ENCODE measurements around the gene NATD1.
A peak's percentile ranks its signal among the peaks of the same experiment; 100 is the strongest.

The NATD1 gene

DNA sequence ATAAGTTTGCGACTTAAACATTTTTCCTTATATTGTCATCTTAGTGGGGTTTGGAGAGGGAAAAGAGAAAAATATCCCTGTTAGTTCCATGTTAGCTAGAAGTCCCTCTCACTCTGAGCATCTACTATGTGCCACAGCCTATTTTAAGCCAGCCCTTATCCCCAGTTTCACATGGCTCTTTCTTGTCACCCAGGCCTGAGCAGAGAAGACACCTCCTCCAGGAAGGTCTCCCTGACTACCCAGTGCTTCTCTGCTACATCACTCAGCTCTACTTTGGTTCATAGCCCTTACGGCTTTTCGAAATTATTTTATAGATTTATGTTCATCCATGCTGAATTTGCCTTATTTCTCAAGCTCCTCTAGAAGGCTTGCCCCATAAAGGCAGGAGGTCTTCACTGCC is 24.1 kb upstream of the NATD1 start:
- no peak for DNase-seq (ENCODE audit: low read depth, low spot score)
- no peak overlapping the region for H3K27ac ChIP-seq

DNA sequence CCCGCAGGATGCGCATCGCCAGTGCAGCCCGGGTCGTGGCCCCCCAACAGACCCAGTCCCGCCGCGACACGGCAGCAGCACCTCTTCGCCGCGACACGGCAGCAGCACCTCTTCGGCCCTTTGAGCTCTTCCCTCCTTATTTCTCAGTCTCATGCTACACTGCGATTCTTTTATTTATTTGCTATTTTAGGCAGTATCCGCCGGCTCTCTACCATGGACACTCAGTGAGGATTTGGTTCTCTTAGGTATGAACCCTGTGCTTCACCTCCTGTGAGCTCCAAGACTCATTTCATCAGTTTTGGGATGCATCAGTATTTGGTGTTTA is 23.0 kb upstream of the NATD1 start:
- DNase-seq (ENCODE audit: low read depth, low spot score) = no peak

DNA sequence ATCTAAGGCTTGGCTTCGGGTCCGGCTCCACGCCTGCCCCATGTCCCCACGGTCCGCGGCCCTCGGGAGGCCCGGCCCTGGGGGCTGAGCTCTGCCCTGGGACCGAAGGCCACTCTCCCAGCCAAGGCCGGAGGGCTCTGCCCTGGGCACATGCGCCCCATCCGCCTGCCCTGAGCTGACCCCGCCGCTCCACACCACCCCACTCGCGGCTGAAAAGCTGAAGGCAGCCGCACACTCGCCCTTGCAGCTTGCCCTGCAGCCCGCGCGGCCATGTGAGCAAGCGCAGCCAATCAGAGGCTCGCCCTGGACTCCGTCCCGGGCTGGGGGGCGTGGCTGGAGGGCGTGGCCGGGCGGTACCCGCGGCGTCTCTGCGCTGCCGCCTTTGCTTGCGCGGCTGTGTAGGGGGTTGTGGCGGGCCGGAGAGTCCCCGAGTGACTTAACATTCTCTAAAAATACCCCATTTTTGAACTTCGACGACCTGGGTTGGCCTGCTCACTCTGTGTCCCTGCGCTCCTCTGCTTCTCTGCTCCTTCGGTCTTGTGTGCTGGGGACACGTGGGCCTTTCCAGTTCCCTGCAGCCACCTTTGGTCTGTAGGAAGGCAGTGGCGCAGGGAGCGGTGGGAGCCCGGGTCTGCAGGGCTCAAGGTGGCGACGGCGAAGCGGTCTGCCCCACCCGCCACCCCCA is 22.5 kb upstream of the NATD1 start:
- H3K27ac ChIP-seq = no peak overlapping the region
- no peak for DNase-seq (ENCODE audit: low read depth, low spot score)

More for the DNA sequence above, 23.0 kb upstream of the NATD1 start:
- no peak overlapping the region for H3K27ac ChIP-seq

DNA sequence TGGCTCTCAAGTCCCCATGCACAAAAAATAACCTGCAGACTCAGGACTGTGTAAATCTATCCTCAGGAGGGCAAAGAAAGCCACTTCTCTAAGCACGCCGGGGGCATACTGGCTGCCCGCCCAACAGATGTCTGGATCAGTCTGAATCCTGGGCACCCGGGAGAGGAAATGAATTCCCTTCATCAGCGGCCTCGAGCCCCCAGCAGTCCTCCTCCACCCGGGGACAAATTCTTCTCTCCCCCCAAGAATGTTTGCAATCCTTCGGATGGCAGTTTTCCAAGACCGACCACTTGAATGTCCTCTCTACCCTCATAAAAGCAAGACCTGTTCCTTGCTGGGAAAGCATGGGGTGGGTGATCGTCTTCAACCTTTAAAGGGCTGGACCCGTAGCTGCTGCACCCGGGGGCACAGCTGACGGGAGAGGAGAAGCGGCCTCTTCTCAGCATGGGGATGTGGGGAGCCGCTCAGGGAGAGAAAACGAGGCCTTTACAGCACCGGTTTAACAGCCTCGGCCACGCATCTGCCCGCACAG is 21.9 kb upstream of the NATD1 start:
- no peak for DNase-seq (ENCODE audit: low read depth, low spot score)
- no peak overlapping the region for H3K27ac ChIP-seq

DNA sequence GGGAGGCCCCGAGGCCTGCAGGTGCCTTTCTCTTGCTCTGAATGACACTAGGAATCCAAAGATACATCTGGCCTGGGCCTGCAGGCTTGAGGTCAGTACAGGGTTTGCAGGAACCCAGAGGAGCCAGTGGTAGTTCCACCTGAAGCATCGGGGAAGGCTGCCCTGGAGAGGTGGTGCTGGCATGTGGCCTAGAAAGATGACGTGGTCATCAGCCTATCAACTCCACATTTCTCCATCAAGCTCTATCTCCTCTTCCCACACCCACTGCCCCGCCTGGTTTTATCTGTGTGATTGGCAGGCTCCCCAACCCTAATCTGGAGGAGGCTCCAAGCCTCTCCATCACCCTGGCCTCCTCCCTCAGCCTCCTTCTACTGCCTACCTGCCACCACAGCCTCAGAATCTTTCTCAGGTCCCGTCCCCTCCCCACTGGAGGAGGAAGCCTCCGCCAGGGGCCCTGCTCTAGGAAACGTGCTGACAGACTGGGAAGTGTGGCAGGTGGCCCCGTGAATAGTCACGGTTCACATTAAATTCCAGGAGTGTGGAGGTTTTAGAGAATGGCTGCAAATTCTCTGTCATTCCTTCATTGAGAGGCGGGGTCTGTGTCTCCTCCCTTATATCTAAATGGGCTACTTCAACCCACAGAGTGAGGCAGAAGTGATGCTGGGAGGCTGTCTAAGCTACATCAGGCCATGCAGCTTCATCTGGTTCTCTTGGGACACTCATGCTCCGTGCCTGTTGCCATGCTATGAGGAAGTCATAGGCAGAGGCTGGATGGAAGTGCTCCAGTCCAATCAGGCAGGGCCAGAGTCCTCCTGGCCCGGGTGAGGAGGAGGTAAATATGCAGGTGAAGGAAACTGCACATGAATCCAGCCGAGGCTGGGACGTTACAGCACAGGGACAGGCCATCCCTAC is 19.9 kb upstream of the NATD1 start:
- no peak overlapping the region for H3K27ac ChIP-seq
- no peak for DNase-seq (ENCODE audit: low read depth, low spot score)

DNA sequence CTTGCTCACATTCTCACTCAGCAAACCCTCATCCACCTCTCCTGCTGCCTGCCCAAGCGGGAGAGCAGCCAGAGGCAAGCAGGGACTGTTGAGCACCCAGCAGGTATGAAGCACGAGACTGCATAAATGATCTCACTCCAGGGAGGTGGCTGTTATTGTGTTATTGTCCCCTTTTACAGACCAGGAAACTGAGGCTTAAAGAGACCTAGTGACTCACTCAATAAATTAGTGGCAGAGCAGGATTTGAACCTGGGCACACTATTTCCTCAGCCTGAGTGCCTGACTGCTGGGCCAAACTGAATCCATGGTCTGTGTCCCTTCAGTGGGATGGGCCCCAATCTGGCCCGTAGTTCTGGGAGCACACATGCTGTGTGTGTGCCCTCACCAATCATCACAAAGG is 19.0 kb upstream of the NATD1 start:
- H3K27ac ChIP-seq = no peak overlapping the region
- no peak for DNase-seq (ENCODE audit: low read depth, low spot score)

DNA sequence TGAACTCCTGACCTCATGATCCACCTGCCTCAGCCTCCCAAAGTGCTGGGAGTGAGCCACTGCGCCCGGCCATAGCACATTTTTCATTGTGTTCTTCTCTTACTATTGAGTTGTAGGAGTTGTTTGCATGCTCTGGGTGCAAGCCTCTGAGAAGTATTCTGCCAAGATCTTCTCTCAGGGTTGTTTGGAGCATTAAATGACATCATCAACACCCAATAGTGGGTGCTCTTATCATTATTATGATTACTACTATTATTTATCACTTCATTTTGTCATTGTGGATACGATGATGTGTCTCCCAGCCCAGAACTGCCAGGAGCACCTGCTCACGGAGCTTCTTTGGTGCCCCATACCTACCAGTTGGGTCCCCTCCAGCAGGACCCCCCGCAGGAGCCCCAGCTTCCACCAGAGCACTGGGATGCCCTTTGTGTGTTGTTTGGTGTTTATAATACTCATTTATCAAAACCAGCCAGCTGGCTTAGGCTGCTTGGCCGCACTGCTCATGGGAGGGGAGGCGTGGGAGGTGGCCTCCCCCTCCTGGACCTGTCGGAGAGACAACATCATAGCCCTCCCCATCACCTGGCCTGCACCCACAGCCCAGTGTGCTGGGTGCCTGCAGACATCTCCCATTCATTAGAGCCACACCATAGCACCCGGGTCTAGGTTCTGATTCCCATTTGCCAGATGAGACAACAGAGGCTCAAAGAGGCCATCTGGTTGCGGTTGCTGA is 18.4 kb upstream of the NATD1 start:
- no peak overlapping the region for H3K27ac ChIP-seq
- no peak for DNase-seq (ENCODE audit: low read depth, low spot score)

DNA sequence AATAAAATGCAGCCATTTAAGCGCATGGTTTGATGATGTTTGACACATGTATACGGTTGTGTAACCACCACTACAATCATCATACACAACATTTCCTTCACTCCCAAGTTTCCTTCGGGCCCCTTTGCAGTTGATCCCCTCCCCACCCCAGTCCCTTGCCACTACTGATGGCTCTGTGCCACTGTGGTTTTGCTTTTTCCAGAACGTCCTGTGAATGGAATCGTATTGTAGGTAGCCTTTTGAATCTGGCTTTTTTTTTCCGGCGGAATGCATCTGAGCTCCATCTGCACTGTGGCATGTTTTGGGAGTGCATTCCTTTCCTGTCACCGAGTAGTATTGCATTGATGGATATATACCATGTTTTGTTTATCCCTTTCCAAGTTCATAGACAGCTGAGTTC is 16.2 kb upstream of the NATD1 start:
- DNase-seq (ENCODE audit: low read depth, low spot score) = no peak
- no peak overlapping the region for H3K27ac ChIP-seq

DNA sequence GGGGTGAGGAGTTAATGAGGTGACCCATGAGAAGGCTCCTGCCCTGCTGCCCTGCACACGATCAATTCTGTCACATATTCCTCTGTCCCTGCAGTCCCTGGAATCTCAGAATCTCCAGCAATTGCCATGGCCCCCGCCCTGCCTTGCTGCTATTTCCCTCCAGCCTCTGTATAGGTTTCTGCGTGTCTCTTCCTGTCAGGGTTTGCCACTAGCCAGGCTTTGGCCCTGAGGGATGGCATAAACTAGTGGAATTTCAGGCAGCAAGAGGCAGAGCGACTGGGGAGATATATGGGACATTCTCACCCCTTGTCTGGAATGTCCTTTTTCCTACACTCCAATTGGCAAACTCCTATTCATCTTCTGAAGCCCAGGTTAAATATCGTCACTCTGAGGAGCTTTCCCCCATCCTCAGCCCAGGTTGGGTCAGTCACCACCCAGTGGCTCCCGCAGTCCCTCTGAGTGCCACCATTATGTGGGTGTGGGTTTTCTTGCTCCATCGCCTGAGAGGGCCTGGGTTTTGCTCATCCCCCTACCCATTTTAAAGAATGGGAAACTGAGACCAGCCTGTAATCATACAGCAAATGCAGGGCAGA is 15.5 kb upstream of the NATD1 start:
- no peak overlapping the region for H3K27ac ChIP-seq
- DNase-seq (ENCODE audit: low read depth, low spot score) = no peak

DNA sequence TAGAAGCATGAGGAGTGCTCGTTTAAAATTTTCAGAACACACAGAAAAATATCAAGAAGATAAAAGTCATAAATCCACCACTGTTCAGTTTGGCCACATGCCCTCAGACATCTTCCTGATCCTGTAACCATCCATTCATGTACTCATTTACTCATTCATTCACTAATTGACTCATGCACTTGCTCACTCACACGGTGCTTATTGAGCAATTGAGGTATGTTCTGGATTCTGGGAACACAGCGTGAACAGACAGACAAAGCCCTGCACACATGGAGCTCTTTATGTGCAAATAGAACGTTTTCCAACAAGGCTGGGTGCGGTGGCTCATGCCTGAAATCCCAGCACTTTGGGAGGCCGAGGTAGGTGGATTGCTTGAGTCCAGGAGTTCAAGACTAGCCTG is 10.2 kb upstream of the NATD1 start:
- peak; percentile 85 for DNase-seq (ENCODE audit: low read depth, low spot score)
- peak overlapping the region; percentile 32 for H3K27ac ChIP-seq

DNA sequence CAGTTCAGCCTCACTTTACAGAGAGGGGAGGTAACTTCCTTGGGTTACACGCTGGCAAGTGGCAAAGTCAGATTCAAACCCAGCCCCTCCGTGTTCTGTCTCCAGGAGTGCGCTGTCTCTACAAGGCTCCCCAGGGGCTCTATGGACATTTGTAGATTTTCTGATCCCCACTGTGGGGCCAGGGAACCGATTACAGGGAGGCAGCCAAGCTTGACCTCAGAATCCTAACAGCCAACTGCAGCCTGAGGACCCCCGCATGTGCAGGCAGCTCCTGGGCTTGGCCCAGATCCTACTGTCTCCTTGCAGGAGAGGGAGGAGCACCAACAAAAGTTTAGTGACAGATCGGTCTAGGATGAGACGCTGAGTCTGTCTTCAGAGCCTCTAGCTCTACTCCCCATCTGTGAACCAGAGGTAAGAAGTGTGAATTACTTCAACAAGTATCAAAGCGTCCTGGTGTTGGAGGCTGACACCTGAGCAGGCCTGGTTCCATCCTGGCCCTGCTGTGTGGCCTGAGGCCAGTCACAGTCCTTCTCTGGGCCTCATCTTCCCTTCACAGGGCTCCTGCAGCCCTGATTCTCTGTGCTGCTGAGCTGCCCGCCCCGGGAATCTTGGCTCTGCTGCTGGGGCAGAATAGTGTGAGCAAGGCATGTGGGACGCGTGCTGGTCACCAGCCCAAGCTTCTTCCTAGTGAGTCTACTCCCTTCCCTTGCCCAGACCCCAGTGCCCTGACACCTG is 9.2 kb upstream of the NATD1 start:
- H3K27ac ChIP-seq = no peak overlapping the region
- DNase-seq (ENCODE audit: low read depth, low spot score) = no peak

DNA sequence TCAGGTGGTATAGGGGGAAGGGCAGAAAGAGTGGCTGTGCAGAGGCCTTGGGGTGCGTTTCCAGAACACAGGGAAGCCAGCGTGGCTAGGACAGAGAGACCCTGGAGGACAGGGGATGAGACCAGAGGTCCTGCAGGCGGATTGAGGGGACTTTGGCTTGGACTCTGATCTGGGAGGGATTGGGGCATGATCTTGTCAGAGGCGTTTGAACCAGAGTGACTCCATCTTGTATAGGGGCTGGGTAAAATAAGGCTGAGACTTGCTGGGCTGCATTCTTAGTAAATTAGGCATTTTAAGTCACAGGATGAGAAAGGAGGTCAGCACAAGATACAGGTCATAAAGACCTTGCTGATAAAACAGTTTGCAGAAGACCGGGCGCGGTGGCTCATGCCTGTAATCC is 5.4 kb upstream of the NATD1 start:
- no peak overlapping the region for H3K27ac ChIP-seq
- no peak for DNase-seq (ENCODE audit: low read depth, low spot score)

DNA sequence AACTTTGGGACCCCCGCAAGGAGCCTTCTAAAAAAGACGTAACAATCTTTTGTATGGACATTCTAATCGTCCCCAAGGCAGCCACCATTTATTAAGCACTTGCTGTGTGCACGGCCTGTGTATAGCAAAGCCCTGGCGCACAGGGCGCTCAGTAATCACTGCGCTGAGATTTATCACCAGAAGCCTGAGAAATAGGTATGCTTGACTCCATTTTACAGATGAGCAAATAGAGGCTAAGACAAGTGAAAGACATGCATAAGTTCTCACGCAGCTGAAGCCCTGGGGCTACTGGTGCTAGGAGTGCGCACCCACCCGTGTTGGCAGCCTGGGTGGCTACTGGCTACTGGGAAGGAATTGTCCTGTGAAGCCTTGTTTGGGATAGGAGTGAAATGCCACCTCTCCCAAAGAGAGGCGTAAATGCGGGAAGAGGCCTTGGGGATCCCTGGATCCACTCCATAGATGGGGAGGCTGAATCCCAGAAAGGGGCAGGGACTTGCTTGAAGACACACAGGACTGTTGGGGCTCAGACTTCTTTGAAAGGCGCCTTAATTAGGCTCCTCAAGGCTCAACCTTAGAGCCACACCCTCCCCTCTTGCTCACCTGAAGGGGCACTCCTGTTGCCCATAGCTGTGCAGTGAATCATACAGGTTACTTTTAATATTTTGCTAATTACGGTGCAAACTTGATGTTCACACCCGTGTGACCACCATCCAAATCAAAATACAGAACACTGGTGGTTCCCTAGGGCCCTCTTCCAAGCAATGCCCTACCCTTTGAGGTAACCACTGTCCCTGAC is 634 bp upstream of the NATD1 start:
- DNase-seq (ENCODE audit: low read depth, low spot score) = no peak
- peak overlapping the region; percentile 26 for H3K27ac ChIP-seq

DNA sequence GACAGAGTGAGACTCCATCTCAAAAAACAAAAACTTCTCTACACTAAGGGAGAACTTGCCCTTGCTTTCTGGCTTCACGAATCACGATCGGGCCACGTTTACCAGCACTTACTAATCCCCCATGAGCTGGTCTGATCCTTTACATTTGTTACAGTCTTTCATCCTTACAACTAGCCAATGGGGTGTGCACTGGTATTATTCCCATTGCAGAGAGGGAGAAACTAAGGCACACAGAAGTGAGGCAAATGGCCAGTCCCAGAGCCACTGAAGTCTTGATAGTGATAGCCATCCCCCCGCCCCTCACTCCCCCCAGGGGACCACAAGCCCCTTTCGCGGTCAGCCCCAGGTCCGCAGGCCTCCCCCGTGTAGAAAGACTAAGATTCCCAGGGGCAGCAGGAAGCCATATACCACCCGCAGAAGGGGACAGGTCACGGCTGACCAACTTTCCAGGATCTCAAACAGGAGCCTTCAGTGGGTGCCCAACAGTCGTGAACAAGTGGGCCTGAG is 868 bp downstream of the NATD1 start:
- no peak for DNase-seq (ENCODE audit: low read depth, low spot score)
- H3K27ac ChIP-seq = no peak overlapping the region

DNA sequence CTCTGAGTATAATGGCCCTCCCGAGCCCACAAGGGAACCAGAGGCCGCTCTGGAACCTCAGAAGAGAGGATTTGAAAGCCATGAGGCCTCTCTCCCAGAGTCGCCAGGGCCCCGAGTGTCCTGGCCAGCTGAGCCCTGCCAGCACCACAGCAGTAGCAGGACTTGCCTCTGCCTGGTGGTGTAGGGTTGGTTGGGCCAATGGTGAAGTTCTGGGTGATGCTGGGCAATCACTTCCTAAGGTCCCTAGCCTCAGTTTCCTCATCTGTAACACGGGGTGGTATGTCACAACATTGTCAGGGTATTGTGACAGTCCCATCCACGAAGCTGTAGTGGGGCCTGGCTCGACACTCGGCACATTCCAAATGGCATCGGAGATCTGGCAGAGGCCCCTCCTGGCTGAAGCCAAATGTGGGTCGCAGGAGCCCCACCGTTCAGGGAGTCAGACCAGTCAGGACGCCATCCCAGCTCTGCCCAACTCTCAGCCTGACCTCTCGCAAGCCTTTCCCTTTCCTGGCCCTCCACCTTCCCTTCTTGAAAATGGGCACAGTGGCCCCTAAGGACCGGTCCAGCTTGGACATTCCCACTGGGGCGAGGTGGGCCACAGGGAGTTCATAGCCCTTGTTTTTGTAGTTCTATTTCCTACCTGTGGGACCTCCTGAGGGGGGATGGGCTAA is 1.7 kb downstream of the NATD1 start:
- DNase-seq (ENCODE audit: low read depth, low spot score) = no peak
- H3K27ac ChIP-seq = no peak overlapping the region

DNA sequence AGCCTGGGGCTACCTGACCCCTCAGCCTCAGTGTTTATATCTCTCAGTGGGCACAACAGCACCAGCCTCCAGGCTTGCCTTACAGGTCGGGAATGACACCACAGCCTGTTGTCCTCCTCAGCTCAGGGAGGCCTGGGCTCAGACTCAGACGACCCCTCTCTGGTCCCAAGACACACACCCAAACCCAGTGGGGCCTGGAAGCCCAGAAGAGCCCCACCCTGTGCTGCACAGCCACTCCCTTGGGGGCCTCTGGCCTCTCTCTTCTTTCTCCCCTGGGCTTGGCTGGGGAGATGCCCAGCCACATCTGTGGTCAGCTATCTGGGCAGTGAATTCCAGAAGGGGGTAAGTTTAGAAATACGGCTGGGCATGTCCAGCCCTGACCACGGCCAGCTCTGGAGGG is 2.4 kb downstream of the NATD1 start:
- no peak overlapping the region for H3K27ac ChIP-seq
- DNase-seq (ENCODE audit: low read depth, low spot score) = no peak

DNA sequence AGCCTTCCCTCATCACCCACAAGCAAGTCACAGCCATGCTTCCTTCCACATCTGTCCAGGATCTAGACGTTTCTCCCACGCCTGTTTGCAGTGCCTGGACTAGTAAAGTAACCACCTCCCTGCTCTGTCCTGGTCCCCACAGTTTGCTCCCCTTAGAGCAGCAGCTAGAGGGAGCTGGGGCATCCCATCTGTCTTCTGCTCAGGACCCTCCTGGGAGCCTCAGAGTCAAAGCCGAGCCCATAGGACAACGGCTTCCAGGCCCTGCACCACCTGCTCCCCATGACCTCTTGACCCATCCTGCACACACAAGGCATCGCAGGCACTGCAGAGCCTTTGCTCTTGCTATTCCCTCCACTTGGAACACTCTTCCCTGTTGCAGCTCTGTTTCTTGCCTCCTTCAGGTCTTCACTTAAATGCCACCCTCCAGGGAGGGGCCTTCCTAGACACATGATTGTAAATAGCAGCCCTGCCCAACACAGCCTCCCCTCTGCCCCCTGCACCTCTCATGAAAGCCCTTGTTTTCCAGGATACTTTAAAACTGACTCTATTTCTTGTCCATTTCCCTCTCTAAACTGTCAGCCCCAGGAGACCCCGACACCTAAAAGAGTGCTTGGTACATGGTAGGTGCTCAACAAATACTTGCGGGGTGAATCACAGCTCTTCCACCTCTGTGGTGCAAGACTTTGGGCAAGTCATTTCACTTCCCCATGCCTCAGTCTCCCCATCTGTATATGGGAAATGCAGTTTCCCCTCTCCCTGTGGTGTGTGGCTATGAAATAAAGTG is 3.1 kb downstream of the NATD1 start:
- no peak overlapping the region for H3K27ac ChIP-seq
- DNase-seq (ENCODE audit: low read depth, low spot score) = no peak

All from epithelial cell of prostate (primary cell).